DOHH2 (cell line): Measurements from ENCODE around the gene FERMT1.

ENCODE experiments used
- H3F3A ChIP-seq: fragments of 200-600 bp; sonication (generic), shearing (Covaris generic); 2 replicates; pipeline ENCODE4 v1.6.0; 2016; ENCODE audit warnings: antibody characterized with exemption, mild to moderate bottlenecking; ENCODE audit not compliant: control insufficient read depth, insufficient read depth
- H3K27ac ChIP-seq: fragments of 200-600 bp; sonication (generic); 2 replicates; pipeline ENCODE4 v1.5.1; 2014; ENCODE audit warnings: low read depth, mild to moderate bottlenecking, low read length, moderate library complexity
- H3K27me3 ChIP-seq: fragments of 200-600 bp; sonication (generic); 2 replicates; pipeline ENCODE4 v1.6.1; 2014; ENCODE audit warnings: mild to moderate bottlenecking, low read length, mixed read lengths; ENCODE audit not compliant: control insufficient read depth
- H3K36me3 ChIP-seq: fragments of 200-600 bp; sonication (generic); 2 replicates; pipeline ENCODE4 v1.6.1; 2014; ENCODE audit warnings: mild to moderate bottlenecking, low read length, moderate library complexity, mixed read lengths; ENCODE audit not compliant: control insufficient read depth
- H3K4me1 ChIP-seq: fragments of 200-600 bp; sonication (generic); 2 replicates; pipeline ENCODE4 v1.6.1; 2014; ENCODE audit warnings: mild to moderate bottlenecking, low read length, mixed read lengths; ENCODE audit not compliant: control insufficient read depth
- H3K4me2 ChIP-seq: fragments of 200-600 bp; sonication (generic); 2 replicates; pipeline ENCODE4 v1.6.0; 2014; ENCODE audit warnings: mild to moderate bottlenecking, low read length, moderate library complexity
- H3K4me3 ChIP-seq: fragments of 200-600 bp; sonication (generic); 2 replicates; pipeline ENCODE4 v1.5.1; 2014; ENCODE audit warnings: mild to moderate bottlenecking, low read length, mixed read lengths
- H3K79me2 ChIP-seq: fragments of 200-600 bp; sonication (generic); 2 replicates; pipeline ENCODE4 v1.6.1; 2014; ENCODE audit warnings: mild to moderate bottlenecking, low read length, mixed read lengths; ENCODE audit not compliant: control insufficient read depth
- H3K9me2 ChIP-seq: fragments of 200-600 bp; sonication (generic); replicated peaks from 2 replicates; pipeline ENCODE4 v1.6.1; 2014; ENCODE audit warnings: mild to moderate bottlenecking, low read length, mixed read lengths; ENCODE audit not compliant: control insufficient read depth
- H3K9me3 ChIP-seq: fragments of 200-600 bp; sonication (generic); 2 replicates; pipeline ENCODE4 v1.6.1; 2014; ENCODE audit warnings: antibody characterized with exemption, low read length, mixed read lengths; ENCODE audit not compliant: control insufficient read depth, insufficient read depth
- H4K20me1 ChIP-seq: fragments of 200-600 bp; sonication (generic); 2 replicates; pipeline ENCODE4 v1.6.0; 2014; ENCODE audit warnings: low read depth, mild to moderate bottlenecking, antibody characterized with exemption, low read length, moderate library complexity; ENCODE audit not compliant: control insufficient read depth, insufficient read depth
- EZH2phosphoT487 ChIP-seq: fragments of 200-600 bp; sonication (generic); IDR thresholded peaks from 2 replicates; pipeline ENCODE4 v1.6.1; 2017; ENCODE audit warnings: borderline replicate concordance, mild to moderate bottlenecking, antibody characterized with exemption, low read length, moderate library complexity, mixed read lengths
- TF ChIP-seq, protein P1 (sequence below): fragments of 200-600 bp; sonication (generic); IDR thresholded peaks from one replicate; pipeline ENCODE4 v1.5.1; 2014; ENCODE audit warnings: antibody characterized with exemption, mild to moderate bottlenecking, low read depth, low read length; ENCODE audit not compliant: poor library complexity, severe bottlenecking

The FERMT1 gene

DNA sequence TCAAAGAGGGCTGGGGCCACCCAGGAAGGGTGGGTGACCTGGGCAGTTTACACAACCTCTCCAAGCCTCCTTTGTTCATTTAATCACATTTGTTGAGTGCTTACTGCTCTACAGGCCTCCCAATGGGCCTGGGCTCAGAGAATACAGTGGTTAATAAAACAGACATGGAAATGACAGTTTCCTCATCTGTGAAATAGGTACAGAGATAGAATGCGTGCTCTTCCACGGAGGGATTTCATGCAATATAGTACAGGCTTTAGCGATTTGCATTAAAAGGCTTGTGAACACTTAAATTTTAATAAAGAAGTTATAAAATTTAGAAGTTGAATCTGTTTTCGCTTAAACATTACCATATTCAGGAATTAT, 802 bp upstream of the FERMT1 start:
- no peaks in the 10 kb centered on the region for H3K79me2 ChIP-seq
- H3K4me1 ChIP-seq = no peaks in the 10 kb centered on the region
- no peaks in the 10 kb centered on the region for H3K36me3 ChIP-seq
- no peak overlapping the region for H3K4me3 ChIP-seq
- TF ChIP-seq, protein P1, sequence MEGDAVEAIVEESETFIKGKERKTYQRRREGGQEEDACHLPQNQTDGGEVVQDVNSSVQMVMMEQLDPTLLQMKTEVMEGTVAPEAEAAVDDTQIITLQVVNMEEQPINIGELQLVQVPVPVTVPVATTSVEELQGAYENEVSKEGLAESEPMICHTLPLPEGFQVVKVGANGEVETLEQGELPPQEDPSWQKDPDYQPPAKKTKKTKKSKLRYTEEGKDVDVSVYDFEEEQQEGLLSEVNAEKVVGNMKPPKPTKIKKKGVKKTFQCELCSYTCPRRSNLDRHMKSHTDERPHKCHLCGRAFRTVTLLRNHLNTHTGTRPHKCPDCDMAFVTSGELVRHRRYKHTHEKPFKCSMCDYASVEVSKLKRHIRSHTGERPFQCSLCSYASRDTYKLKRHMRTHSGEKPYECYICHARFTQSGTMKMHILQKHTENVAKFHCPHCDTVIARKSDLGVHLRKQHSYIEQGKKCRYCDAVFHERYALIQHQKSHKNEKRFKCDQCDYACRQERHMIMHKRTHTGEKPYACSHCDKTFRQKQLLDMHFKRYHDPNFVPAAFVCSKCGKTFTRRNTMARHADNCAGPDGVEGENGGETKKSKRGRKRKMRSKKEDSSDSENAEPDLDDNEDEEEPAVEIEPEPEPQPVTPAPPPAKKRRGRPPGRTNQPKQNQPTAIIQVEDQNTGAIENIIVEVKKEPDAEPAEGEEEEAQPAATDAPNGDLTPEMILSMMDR = no peak
- TF ChIP-seq EZH2phosphoT487 = no peak
- H3K27me3 ChIP-seq = peaks cover 32% of the 10 kb centered on the region
- no peaks in the 10 kb centered on the region for H3K9me3 ChIP-seq
- no peak overlapping the region for H3K27ac ChIP-seq
- no peaks in the 10 kb centered on the region for H4K20me1 ChIP-seq
- no peaks in the 10 kb centered on the region for H3K9me2 ChIP-seq
- no peak overlapping the region for H3K4me2 ChIP-seq
- no peaks in the 10 kb centered on the region for H3F3A ChIP-seq

DNA sequence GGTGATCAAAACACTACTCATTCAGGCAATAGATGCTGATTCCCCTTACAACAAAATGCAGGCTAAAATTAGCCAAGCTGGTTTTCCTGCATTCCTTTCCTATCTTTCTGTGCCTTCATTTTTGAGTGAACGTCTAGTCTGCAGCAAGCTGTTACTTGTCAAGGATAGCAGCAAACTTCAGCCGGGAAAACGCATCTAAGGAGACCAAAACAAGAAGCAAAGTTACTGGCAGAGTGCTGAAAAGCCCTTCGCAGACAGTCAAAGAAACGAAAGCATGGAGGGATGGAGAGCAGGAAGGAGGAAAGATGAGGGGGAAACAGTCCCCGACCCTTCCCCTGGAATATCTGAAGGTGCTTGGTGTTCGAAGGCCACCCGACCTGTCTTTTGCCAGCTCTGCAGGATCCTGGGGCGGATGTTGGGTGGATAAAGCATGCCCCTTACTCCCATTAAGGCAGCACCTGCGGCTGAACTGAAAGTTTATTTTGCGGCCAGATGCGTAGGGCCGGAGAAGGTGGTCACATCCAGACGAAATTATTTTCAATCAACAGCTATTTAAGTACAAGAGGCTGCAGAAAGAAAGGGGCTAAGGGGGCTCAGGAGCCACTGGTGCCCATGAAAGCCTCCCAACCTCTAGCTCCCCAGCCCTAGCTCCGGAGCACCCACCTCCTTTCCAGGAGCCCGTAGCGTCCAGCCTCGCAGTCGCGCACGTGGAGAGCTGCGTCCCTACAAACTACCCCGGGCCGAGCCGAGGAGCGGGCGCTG, 538 bp downstream of the FERMT1 start:
- Histone ChIP-seq H3K9me3 (no peaks in the 10 kb centered on the region), H3K27ac (no peak overlapping the region), H3K9me2 (no peaks in the 10 kb centered on the region), H3K79me2 (no peaks in the 10 kb centered on the region), H3K36me3 (no peaks in the 10 kb centered on the region), H3K4me2 (peak overlapping the region; percentile 10; the same call in 1 of the 2 replicates), H3K27me3 (peaks cover 26% of the 10 kb centered on the region), H3K4me1 (no peaks in the 10 kb centered on the region), H3F3A (no peaks in the 10 kb centered on the region), H4K20me1 (no peaks in the 10 kb centered on the region), H3K4me3 (no peak overlapping the region)
- TF ChIP-seq EZH2phosphoT487 = no peak
- TF ChIP-seq, protein P1 = no peak

DNA sequence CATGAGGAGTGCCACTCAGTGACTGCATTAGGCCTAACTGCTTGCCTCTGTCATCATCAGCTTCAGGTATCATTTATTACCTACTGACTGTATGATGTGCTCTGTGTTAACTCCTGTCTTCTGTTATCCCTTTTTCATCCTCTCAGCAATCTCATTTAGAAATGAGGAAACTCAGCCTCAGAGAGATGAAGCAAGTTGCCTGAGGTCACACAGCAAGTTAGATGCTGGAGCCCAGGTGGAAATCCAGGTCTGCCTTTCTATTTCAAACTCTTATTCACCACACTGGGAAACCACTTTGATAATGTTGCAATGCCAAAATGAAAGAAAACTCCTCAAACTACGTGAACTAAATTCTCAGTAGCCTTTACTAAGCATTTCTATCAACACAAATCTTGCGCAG, 1.3 kb downstream of the FERMT1 start:
- TF ChIP-seq, protein P1 = no peak
- TF ChIP-seq EZH2phosphoT487 = no peak

More for the DNA sequence above, 1.3 kb downstream of the FERMT1 start:
- H3K4me1 ChIP-seq = no peaks in the 10 kb centered on the region
- H3K9me2 ChIP-seq = no peaks in the 10 kb centered on the region
- H3K4me3 ChIP-seq = no peak overlapping the region
- no peaks in the 10 kb centered on the region for H3K9me3 ChIP-seq
- no peaks in the 10 kb centered on the region for H3F3A ChIP-seq
- H4K20me1 ChIP-seq = no peaks in the 10 kb centered on the region
- no peaks in the 10 kb centered on the region for H3K79me2 ChIP-seq
- peaks cover 21% of the 10 kb centered on the region for H3K27me3 ChIP-seq
- no peak overlapping the region for H3K4me2 ChIP-seq
- H3K36me3 ChIP-seq = no peaks in the 10 kb centered on the region
- no peak overlapping the region for H3K27ac ChIP-seq
